ENCODE results near the gene ZMIZ1. TPM values are rescaled to one million over a fixed set of nuclear protein-coding genes. Genes with fewer than 3 reads are reported as not detected.

The ZMIZ1 gene
- polyA plus RNA-seq, 4 donors = 74.1 to 80.9 (median 77.0) TPM

GRCh38 chr10:79096514-79096913 lies 27.7 kb downstream of the ZMIZ1 start:
- no peak for DNase-seq (ENCODE audit: low read depth in 4 of 4, low spot score in 3 of 4)

GRCh38 chr10:79097021-79097872 lies 28.5 kb downstream of the ZMIZ1 start:
- no peak for DNase-seq (ENCODE audit: low read depth in 4 of 4, low spot score in 3 of 4)

- no peak for DNase-seq (ENCODE audit: low read depth in 4 of 4, low spot score in 3 of 4)
Observed at GRCh38 chr10:79098061-79098460, 29.3 kb downstream of the ZMIZ1 start.

- DNase-seq (ENCODE audit: low read depth in 4 of 4, low spot score in 3 of 4) = no peak
Observed at GRCh38 chr10:79098596-79099015, 29.8 kb downstream of the ZMIZ1 start.

GRCh38 chr10:79099898-79100448 lies 31.2 kb downstream of the ZMIZ1 start:
- no peak for DNase-seq (ENCODE audit: low read depth in 4 of 4, low spot score in 3 of 4)

- no peak for DNase-seq (ENCODE audit: low read depth in 4 of 4, low spot score in 3 of 4)
Observed at GRCh38 chr10:79100771-79101170, 32.0 kb downstream of the ZMIZ1 start.

GRCh38 chr10:79101560-79102497 lies 33.1 kb downstream of the ZMIZ1 start:
- DNase-seq (ENCODE audit: low read depth in 4 of 4, low spot score in 3 of 4) = peak; percentile 44 to 84 (median 72)

GRCh38 chr10:79102498-79102874 lies 33.7 kb downstream of the ZMIZ1 start:
- DNase-seq (ENCODE audit: low read depth in 4 of 4, low spot score in 3 of 4) = no peak

GRCh38 chr10:79103129-79103528 lies 34.4 kb downstream of the ZMIZ1 start:
- DNase-seq (ENCODE audit: low read depth in 4 of 4, low spot score in 3 of 4) = no peak

- DNase-seq (ENCODE audit: low read depth in 4 of 4, low spot score in 3 of 4) = no peak
Observed at GRCh38 chr10:79103585-79103984, 34.8 kb downstream of the ZMIZ1 start.

GRCh38 chr10:79105150-79105739 lies 36.5 kb downstream of the ZMIZ1 start:
- DNase-seq (ENCODE audit: low read depth in 4 of 4, low spot score in 3 of 4) = no peak

- no peak for DNase-seq (ENCODE audit: low read depth in 4 of 4, low spot score in 3 of 4)
Observed at GRCh38 chr10:79105818-79106217, 37.1 kb downstream of the ZMIZ1 start.

GRCh38 chr10:79106256-79107050 lies 37.7 kb downstream of the ZMIZ1 start:
- no peak for DNase-seq (ENCODE audit: low read depth in 4 of 4, low spot score in 3 of 4)

GRCh38 chr10:79107736-79108264 lies 39.0 kb downstream of the ZMIZ1 start:
- no peak for DNase-seq (ENCODE audit: low read depth in 4 of 4, low spot score in 3 of 4)

GRCh38 chr10:79108728-79109127 lies 40.0 kb downstream of the ZMIZ1 start:
- DNase-seq (ENCODE audit: low read depth in 4 of 4, low spot score in 3 of 4) = no peak

- DNase-seq (ENCODE audit: low read depth in 4 of 4, low spot score in 3 of 4) = no peak
Observed at GRCh38 chr10:79111427-79111826, 42.7 kb downstream of the ZMIZ1 start.

- no peak for DNase-seq (ENCODE audit: low read depth in 4 of 4, low spot score in 3 of 4)
Observed at GRCh38 chr10:79111846-79112614, 43.3 kb downstream of the ZMIZ1 start.

- no peak for DNase-seq (ENCODE audit: low read depth in 4 of 4, low spot score in 3 of 4)
Observed at GRCh38 chr10:79112881-79113431, 44.2 kb downstream of the ZMIZ1 start.

GRCh38 chr10:79113827-79114226 lies 45.1 kb downstream of the ZMIZ1 start:
- DNase-seq (ENCODE audit: low read depth in 4 of 4, low spot score in 3 of 4) = no peak

Measured in right renal pelvis (tissue), 4 donors.